OCI-LY3 (cell line): ENCODE measurements around the gene EPHB1.

Experiments used
- H2AFZ ChIP-seq: fragments of 200-600, 300-600 bp; shearing (Covaris generic); 2 replicates; pipeline ENCODE4 v1.6.0; 2014; ENCODE audit warnings: antibody characterized with exemption, low read depth, low read length
- H3K27ac ChIP-seq: fragments of 200-600, 300-600 bp; sonication (generic); 2 replicates; pipeline ENCODE4 v1.5.1; 2014; ENCODE audit warnings: mild to moderate bottlenecking, low read length, moderate library complexity, mixed read lengths
- H3K27me3 ChIP-seq: fragments of 200-600, 300-600 bp; sonication (generic); 2 replicates; pipeline ENCODE4 v1.6.1; 2014; ENCODE audit warnings: low read depth, low read length, mixed read lengths
- H3K36me3 ChIP-seq: fragments of 200-600, 300-600 bp; sonication (generic); replicated peaks from 2 replicates; pipeline ENCODE3; 2014; ENCODE audit warnings: low read depth, low read length, mixed read lengths
- H3K4me1 ChIP-seq: fragments of 300-600, 200-600 bp; sonication (generic); 2 replicates; pipeline ENCODE4 v1.6.1; 2014; ENCODE audit warnings: low read length, mixed read lengths
- H3K4me2 ChIP-seq: fragments of 200-600, 300-600 bp; sonication (generic); 2 replicates; pipeline ENCODE4 v1.6.1; 2014; ENCODE audit warnings: low read length, mixed read lengths
- H3K4me3 ChIP-seq: fragments of 300-600, 200-600 bp; sonication (generic); 2 replicates; pipeline ENCODE4 v1.5.1; 2014; ENCODE audit warnings: antibody characterized with exemption, mild to moderate bottlenecking, low read length, moderate library complexity
- H3K79me2 ChIP-seq: fragments of 300-600, 200-600 bp; shearing (Covaris generic); 2 replicates; pipeline ENCODE4 v1.6.1; 2014; ENCODE audit warnings: mild to moderate bottlenecking, low read length, mixed read lengths
- H3K9ac ChIP-seq: fragments of 300-600, 200-600 bp; shearing (Covaris generic); 2 replicates; pipeline ENCODE4 v1.6.0; 2014; ENCODE audit warnings: mild to moderate bottlenecking, low read length, moderate library complexity
- H3K9me3 ChIP-seq: fragments of 200-600, 300-600 bp; shearing (Covaris generic); 2 replicates; pipeline ENCODE4 v1.6.1; 2014; ENCODE audit warnings: low read length, mixed read lengths; ENCODE audit not compliant: insufficient read depth
- H4K20me1 ChIP-seq: fragments of 200-600, 300-600 bp; sonication (generic); 2 replicates; pipeline ENCODE4 v1.6.1; 2016; ENCODE audit warnings: low read length, mixed read lengths; ENCODE audit not compliant: insufficient read depth
- CTCF ChIP-seq: fragments of 200-600, 300-600 bp; sonication (generic); IDR thresholded peaks from 2 replicates; pipeline ENCODE4 v1.5.1; 2014; ENCODE audit warnings: antibody characterized with exemption, low read length, low read depth
- EZH2phosphoT487 ChIP-seq: fragments of 200-600 bp; shearing (Covaris generic); IDR thresholded peaks from 2 replicates; pipeline ENCODE4 v1.6.1; 2018; ENCODE audit warnings: antibody characterized with exemption, mixed run types, low read depth

EPHB1 gene

GRCh38 chr3:135069406-135069805, 274.3 kb downstream of the EPHB1 start:
- no peak overlapping the region for H3K4me3 ChIP-seq
- no peaks in the 10 kb centered on the region for H3K9me3 ChIP-seq
- H2AFZ ChIP-seq, result no peak overlapping the region
- H4K20me1 ChIP-seq, result peaks cover 94% of the 10 kb centered on the region
- H3K79me2 ChIP-seq, result peaks cover 97% of the 10 kb centered on the region
- H3K4me2 ChIP-seq, result no peak overlapping the region
- peaks cover 12% of the 10 kb centered on the region; the same call in 1 of the 2 replicates for H3K4me1 ChIP-seq
- TF ChIP-seq EZH2phosphoT487, result no peak
- TF ChIP-seq CTCF, result no peak
- peaks cover 13% of the 10 kb centered on the region for H3K36me3 ChIP-seq
- H3K27ac ChIP-seq, result no peak overlapping the region
- no peak overlapping the region for H3K9ac ChIP-seq
- H3K27me3 ChIP-seq, result no peaks in the 10 kb centered on the region

- TF ChIP-seq EZH2phosphoT487, result no peak
- no peak for TF ChIP-seq CTCF
- H3K36me3 ChIP-seq, result peaks cover 24% of the 10 kb centered on the region
- H2AFZ ChIP-seq, result no peak overlapping the region
- no peak overlapping the region for H3K4me2 ChIP-seq
- peaks cover 92% of the 10 kb centered on the region for H3K79me2 ChIP-seq
- no peaks in the 10 kb centered on the region for H3K27me3 ChIP-seq
- H3K27ac ChIP-seq, result no peak overlapping the region
- H3K4me3 ChIP-seq, result no peak overlapping the region
- H3K9me3 ChIP-seq, result no peaks in the 10 kb centered on the region
- H3K9ac ChIP-seq, result no peak overlapping the region
- H4K20me1 ChIP-seq, result peaks cover 93% of the 10 kb centered on the region
- H3K4me1 ChIP-seq, result peaks cover 6% of the 10 kb centered on the region; the same call in 1 of the 2 replicates
Measured at GRCh38 chr3:135071483-135071882, 276.4 kb downstream of the EPHB1 start.

GRCh38 chr3:135072431-135072830, 277.4 kb downstream of the EPHB1 start:
- no peak overlapping the region for H3K27ac ChIP-seq
- no peak overlapping the region for H3K4me2 ChIP-seq
- H3K9me3 ChIP-seq, result no peaks in the 10 kb centered on the region
- H3K4me3 ChIP-seq, result no peak overlapping the region
- H3K9ac ChIP-seq, result no peak overlapping the region
- H2AFZ ChIP-seq, result no peak overlapping the region
- peaks cover 93% of the 10 kb centered on the region for H4K20me1 ChIP-seq
- no peaks in the 10 kb centered on the region for H3K27me3 ChIP-seq
- no peaks in the 10 kb centered on the region for H3K4me1 ChIP-seq
- H3K36me3 ChIP-seq, result peaks cover 29% of the 10 kb centered on the region
- peaks cover 92% of the 10 kb centered on the region for H3K79me2 ChIP-seq
- TF ChIP-seq EZH2phosphoT487 (no peak), CTCF (no peak)

GRCh38 chr3:135075157-135075556, 280.1 kb downstream of the EPHB1 start:
- H4K20me1 ChIP-seq, result peaks cover 97% of the 10 kb centered on the region
- no peak for TF ChIP-seq CTCF
- no peak for TF ChIP-seq EZH2phosphoT487
- H3K27me3 ChIP-seq, result no peaks in the 10 kb centered on the region
- H3K4me1 ChIP-seq, result no peaks in the 10 kb centered on the region
- H3K4me2 ChIP-seq, result no peak overlapping the region
- H2AFZ ChIP-seq, result no peak overlapping the region
- H3K4me3 ChIP-seq, result no peak overlapping the region
- no peak overlapping the region for H3K27ac ChIP-seq
- peaks cover 33% of the 10 kb centered on the region for H3K36me3 ChIP-seq
- H3K79me2 ChIP-seq, result peaks cover 92% of the 10 kb centered on the region
- H3K9ac ChIP-seq, result no peak overlapping the region
- H3K9me3 ChIP-seq, result no peaks in the 10 kb centered on the region
